ENCODE measurements around the gene RNU1-4.
"Not testable (repeated sequence)": the region's sequence is repeated elsewhere in the genome, so short reads cannot be mapped to it uniquely, and the experiment has no call there.

GRCh38 chr1:16787175-16787574, 46.9 kb downstream of the RNU1-4 start:
- not testable (repeated sequence) for TF ChIP-seq CTCF, POLR2A (IDR thresholded peaks at IDR 0.05)

All from testis (tissue), 2 donors.